Measurements from ENCODE around the gene ICA1.

Gene ICA1

GRCh38 chr7:8290645-8291308 lies 28.8 kb upstream of the ICA1 start:
- Histone ChIP-seq H3K79me2 (ENCODE audit: control insufficient read depth, insufficient read depth, low read length, unreplicated experiment) (no peaks in the 10 kb centered on the region), H3K4me3 (ENCODE audit: low read depth, low read length) (no peak overlapping the region), H2AFZ (ENCODE audit: low read length, unreplicated experiment) (no peak overlapping the region), H3K36me3 (ENCODE audit: insufficient read depth, low read length) (no peaks in the 10 kb centered on the region), H3K27ac (ENCODE audit: low read depth, low read length) (no peak overlapping the region), H3K4me1 (ENCODE audit: control insufficient read depth, insufficient read depth, low read length, unreplicated experiment) (no peaks in the 10 kb centered on the region), H3K27me3 (ENCODE audit: insufficient read depth, low read length) (peaks cover 14% of the 10 kb centered on the region; the same call in 1 of the 2 replicates)

- Histone ChIP-seq H3K4me3 (ENCODE audit: low read depth, low read length) (no peak overlapping the region), H3K4me1 (ENCODE audit: control insufficient read depth, insufficient read depth, low read length, unreplicated experiment) (no peaks in the 10 kb centered on the region), H3K36me3 (ENCODE audit: insufficient read depth, low read length) (no peaks in the 10 kb centered on the region), H2AFZ (ENCODE audit: low read length, unreplicated experiment) (no peak overlapping the region), H3K79me2 (ENCODE audit: control insufficient read depth, insufficient read depth, low read length, unreplicated experiment) (no peaks in the 10 kb centered on the region), H3K27ac (ENCODE audit: low read depth, low read length) (no peak overlapping the region), H3K27me3 (ENCODE audit: insufficient read depth, low read length) (0 out of 2 replicates have a peak, but pooled peaks cover 17% of the 10 kb centered on the region)
These were observed 24.2 kb upstream of the ICA1 start for GRCh38 chr7:8286118-8286517.

- Histone ChIP-seq H2AFZ (ENCODE audit: low read length, unreplicated experiment) (no peak overlapping the region), H3K27ac (ENCODE audit: low read depth, low read length) (no peak overlapping the region), H3K27me3 (ENCODE audit: insufficient read depth, low read length) (0 out of 2 replicates have a peak, but pooled peaks cover 9% of the 10 kb centered on the region), H3K79me2 (ENCODE audit: control insufficient read depth, insufficient read depth, low read length, unreplicated experiment) (no peaks in the 10 kb centered on the region), H3K36me3 (ENCODE audit: insufficient read depth, low read length) (no peaks in the 10 kb centered on the region), H3K4me1 (ENCODE audit: control insufficient read depth, insufficient read depth, low read length, unreplicated experiment) (no peaks in the 10 kb centered on the region), H3K4me3 (ENCODE audit: low read depth, low read length) (no peak overlapping the region)
These were observed 23.2 kb upstream of the ICA1 start for GRCh38 chr7:8285155-8285554.

GRCh38 chr7:8284606-8285005 lies 22.6 kb upstream of the ICA1 start:
- Histone ChIP-seq H3K4me1 (ENCODE audit: control insufficient read depth, insufficient read depth, low read length, unreplicated experiment) (no peaks in the 10 kb centered on the region), H3K27me3 (ENCODE audit: insufficient read depth, low read length) (0 out of 2 replicates have a peak, but pooled peaks cover 5% of the 10 kb centered on the region), H3K36me3 (ENCODE audit: insufficient read depth, low read length) (no peaks in the 10 kb centered on the region), H3K4me3 (ENCODE audit: low read depth, low read length) (no peak overlapping the region), H2AFZ (ENCODE audit: low read length, unreplicated experiment) (no peak overlapping the region), H3K79me2 (ENCODE audit: control insufficient read depth, insufficient read depth, low read length, unreplicated experiment) (no peaks in the 10 kb centered on the region), H3K27ac (ENCODE audit: low read depth, low read length) (no peak overlapping the region)

GRCh38 chr7:8283968-8284367 lies 22.0 kb upstream of the ICA1 start:
- H3K36me3 ChIP-seq (ENCODE audit: insufficient read depth, low read length): no peaks in the 10 kb centered on the region
- no peak overlapping the region for H2AFZ ChIP-seq (ENCODE audit: low read length, unreplicated experiment)
- H3K27ac ChIP-seq (ENCODE audit: low read depth, low read length): no peak overlapping the region

GRCh38 chr7:8282871-8283270 lies 20.9 kb upstream of the ICA1 start:
- Histone ChIP-seq H2AFZ (ENCODE audit: low read length, unreplicated experiment) (no peak overlapping the region), H3K79me2 (ENCODE audit: control insufficient read depth, insufficient read depth, low read length, unreplicated experiment) (no peaks in the 10 kb centered on the region), H3K4me1 (ENCODE audit: control insufficient read depth, insufficient read depth, low read length, unreplicated experiment) (no peaks in the 10 kb centered on the region), H3K36me3 (ENCODE audit: insufficient read depth, low read length) (no peaks in the 10 kb centered on the region), H3K27ac (ENCODE audit: low read depth, low read length) (no peak overlapping the region), H3K4me3 (ENCODE audit: low read depth, low read length) (no peak overlapping the region), H3K27me3 (ENCODE audit: insufficient read depth, low read length) (peaks cover 5% of the 10 kb centered on the region; the same call in 1 of the 2 replicates)

More at GRCh38 chr7:8283968-8284367, 22.0 kb upstream of the ICA1 start:
- Histone ChIP-seq H3K4me3 (ENCODE audit: low read depth, low read length) (no peak overlapping the region), H3K79me2 (ENCODE audit: control insufficient read depth, insufficient read depth, low read length, unreplicated experiment) (no peaks in the 10 kb centered on the region), H3K4me1 (ENCODE audit: control insufficient read depth, insufficient read depth, low read length, unreplicated experiment) (no peaks in the 10 kb centered on the region), H3K27me3 (ENCODE audit: insufficient read depth, low read length) (peaks cover 5% of the 10 kb centered on the region; the same call in 1 of the 2 replicates)

GRCh38 chr7:8282162-8282561 lies 20.2 kb upstream of the ICA1 start:
- Histone ChIP-seq H3K79me2 (ENCODE audit: control insufficient read depth, insufficient read depth, low read length, unreplicated experiment) (no peaks in the 10 kb centered on the region), H2AFZ (ENCODE audit: low read length, unreplicated experiment) (no peak overlapping the region), H3K36me3 (ENCODE audit: insufficient read depth, low read length) (no peaks in the 10 kb centered on the region), H3K4me1 (ENCODE audit: control insufficient read depth, insufficient read depth, low read length, unreplicated experiment) (no peaks in the 10 kb centered on the region), H3K27ac (ENCODE audit: low read depth, low read length) (no peak overlapping the region), H3K27me3 (ENCODE audit: insufficient read depth, low read length) (peaks cover 5% of the 10 kb centered on the region; the same call in 1 of the 2 replicates), H3K4me3 (ENCODE audit: low read depth, low read length) (no peak overlapping the region)

- no peaks in the 10 kb centered on the region; the same call in 1 of the 2 replicates for H3K27me3 ChIP-seq (ENCODE audit: insufficient read depth, low read length)
- no peaks in the 10 kb centered on the region for H3K36me3 ChIP-seq (ENCODE audit: insufficient read depth, low read length)
These were observed 16.2 kb upstream of the ICA1 start for GRCh38 chr7:8278183-8278582.

GRCh38 chr7:8277394-8277982 lies 15.5 kb upstream of the ICA1 start:
- H3K4me1 ChIP-seq (ENCODE audit: control insufficient read depth, insufficient read depth, low read length, unreplicated experiment): no peaks in the 10 kb centered on the region
- no peak overlapping the region for H2AFZ ChIP-seq (ENCODE audit: low read length, unreplicated experiment)
- no peaks in the 10 kb centered on the region for H3K36me3 ChIP-seq (ENCODE audit: insufficient read depth, low read length)
- no peaks in the 10 kb centered on the region; the same call in 1 of the 2 replicates for H3K27me3 ChIP-seq (ENCODE audit: insufficient read depth, low read length)
- H3K4me3 ChIP-seq (ENCODE audit: low read depth, low read length): no peak overlapping the region
- no peak overlapping the region for H3K27ac ChIP-seq (ENCODE audit: low read depth, low read length)
- H3K79me2 ChIP-seq (ENCODE audit: control insufficient read depth, insufficient read depth, low read length, unreplicated experiment): no peaks in the 10 kb centered on the region

More at GRCh38 chr7:8278183-8278582, 16.2 kb upstream of the ICA1 start:
- H3K4me1 ChIP-seq (ENCODE audit: control insufficient read depth, insufficient read depth, low read length, unreplicated experiment): no peaks in the 10 kb centered on the region
- H2AFZ ChIP-seq (ENCODE audit: low read length, unreplicated experiment): no peak overlapping the region
- no peak overlapping the region for H3K4me3 ChIP-seq (ENCODE audit: low read depth, low read length)
- no peak overlapping the region for H3K27ac ChIP-seq (ENCODE audit: low read depth, low read length)
- H3K79me2 ChIP-seq (ENCODE audit: control insufficient read depth, insufficient read depth, low read length, unreplicated experiment): no peaks in the 10 kb centered on the region

- Histone ChIP-seq H2AFZ (ENCODE audit: low read length, unreplicated experiment) (no peak overlapping the region), H3K27ac (ENCODE audit: low read depth, low read length) (no peak overlapping the region), H3K27me3 (ENCODE audit: insufficient read depth, low read length) (peaks cover 14% of the 10 kb centered on the region), H3K4me3 (ENCODE audit: low read depth, low read length) (no peak overlapping the region), H3K4me1 (ENCODE audit: control insufficient read depth, insufficient read depth, low read length, unreplicated experiment) (no peaks in the 10 kb centered on the region), H3K36me3 (ENCODE audit: insufficient read depth, low read length) (no peaks in the 10 kb centered on the region), H3K79me2 (ENCODE audit: control insufficient read depth, insufficient read depth, low read length, unreplicated experiment) (no peaks in the 10 kb centered on the region)
These were observed 12.6 kb upstream of the ICA1 start for GRCh38 chr7:8274589-8274988.

GRCh38 chr7:8271960-8272359 lies 10.0 kb upstream of the ICA1 start:
- Histone ChIP-seq H3K4me1 (ENCODE audit: control insufficient read depth, insufficient read depth, low read length, unreplicated experiment) (no peaks in the 10 kb centered on the region), H3K27me3 (ENCODE audit: insufficient read depth, low read length) (peaks cover 14% of the 10 kb centered on the region), H3K4me3 (ENCODE audit: low read depth, low read length) (no peak overlapping the region), H2AFZ (ENCODE audit: low read length, unreplicated experiment) (no peak overlapping the region), H3K27ac (ENCODE audit: low read depth, low read length) (no peak overlapping the region), H3K79me2 (ENCODE audit: control insufficient read depth, insufficient read depth, low read length, unreplicated experiment) (no peaks in the 10 kb centered on the region), H3K36me3 (ENCODE audit: insufficient read depth, low read length) (no peaks in the 10 kb centered on the region)
